Measurements from ENCODE around the gene NOTCH1.

NOTCH1 gene

DNA sequence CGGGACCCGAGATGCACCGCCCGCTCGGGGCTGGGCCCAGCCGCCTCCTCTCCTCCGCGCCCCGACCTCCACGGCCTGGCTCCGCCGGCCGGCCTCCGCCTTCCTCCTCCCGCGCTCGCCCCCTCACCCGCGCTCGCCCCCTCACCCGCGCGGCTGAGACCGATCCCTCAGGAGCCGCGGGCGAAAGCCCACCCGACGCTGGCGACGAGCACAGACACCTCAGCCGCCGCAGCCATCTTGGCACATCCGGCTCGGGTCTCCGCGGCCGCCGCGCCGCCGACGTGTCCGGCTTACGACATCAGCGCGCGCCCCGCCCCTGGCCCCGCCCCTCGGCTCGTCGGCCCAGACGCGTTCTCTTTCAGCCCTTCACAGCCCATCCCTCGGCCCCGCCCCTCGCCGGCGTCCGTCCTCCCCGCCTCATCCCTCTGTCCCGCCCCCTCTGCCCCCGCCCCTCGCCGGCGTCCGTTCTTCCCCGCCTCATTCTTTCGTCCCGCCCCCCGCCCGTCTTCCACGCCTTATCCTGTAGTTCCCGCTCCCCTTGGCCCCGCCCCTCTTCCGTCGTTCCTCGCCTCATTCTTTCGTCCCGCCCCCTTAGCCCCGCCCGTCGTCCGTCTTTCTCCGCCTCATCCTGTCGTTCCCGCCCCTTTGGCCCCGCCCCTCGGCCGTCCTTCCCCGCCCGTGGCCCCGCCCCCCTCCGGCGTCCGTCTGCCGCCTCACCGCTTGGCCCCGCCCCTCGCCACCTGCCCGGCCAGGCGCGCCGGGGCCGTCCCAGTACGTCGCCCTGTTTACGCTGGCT is 62.9 kb downstream of the NOTCH1 start, which contains the start of gene SEC16A:
Gene SEC16A (minus strand): TSS at position 248 of the 796 bp plus-strand sequence. CDS start 5,425 bp downstream, outside the sequence.
- DNase-seq: peak; percentile 73

DNA sequence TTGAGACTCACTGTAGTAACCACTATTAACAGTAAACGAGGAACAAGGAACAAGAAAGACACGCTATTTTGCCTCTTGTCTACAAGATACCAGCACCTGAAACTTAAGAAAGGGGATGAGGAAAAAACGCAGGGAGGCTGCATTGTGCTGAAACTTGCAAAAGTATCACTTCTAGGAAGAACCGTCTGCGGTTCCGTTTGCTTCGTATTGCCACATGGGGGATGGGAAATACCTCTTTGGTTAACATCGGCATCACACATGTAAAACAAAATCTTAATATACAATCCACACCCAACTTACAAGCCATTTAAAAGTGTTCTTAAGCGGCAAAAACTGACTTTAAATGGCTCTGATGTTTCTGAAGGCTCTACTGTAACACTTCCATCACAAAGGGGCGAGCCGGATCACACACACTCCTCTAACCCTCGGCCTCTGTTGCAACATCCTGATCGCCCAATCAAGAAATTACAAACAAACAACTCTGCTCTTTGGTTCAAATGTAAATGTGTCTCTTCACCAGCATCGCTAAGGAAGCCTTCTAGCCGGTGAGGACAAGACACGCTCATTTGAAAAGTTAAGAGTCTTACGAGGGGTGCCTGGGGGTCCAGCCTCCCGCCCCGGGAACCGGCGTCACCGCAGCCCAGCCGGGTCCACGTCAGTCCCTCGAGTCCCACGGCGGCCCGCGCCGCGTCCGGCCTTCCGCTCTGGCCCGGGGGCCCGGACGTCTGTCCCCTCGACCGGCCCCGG is 63.6 kb downstream of the NOTCH1 start:
- no peak for DNase-seq

DNA sequence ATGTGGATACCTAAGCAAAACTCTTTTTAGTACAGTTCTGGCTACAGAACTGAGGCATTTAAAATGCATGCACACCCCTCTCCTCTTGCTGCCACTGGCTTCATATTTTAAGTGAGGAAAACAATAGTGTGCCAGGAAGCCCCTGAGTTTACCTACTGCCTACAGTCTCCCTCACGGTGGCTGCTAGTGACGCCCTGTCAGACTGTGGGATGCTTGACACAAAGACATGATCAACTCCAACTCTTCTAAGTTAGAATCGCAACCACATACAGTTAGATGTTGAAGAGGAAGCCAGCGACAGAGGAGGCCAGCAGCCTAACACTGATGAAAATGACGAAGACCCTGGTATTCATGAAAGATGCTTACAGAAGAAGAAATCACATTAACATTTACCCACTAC is 64.3 kb downstream of the NOTCH1 start:
- DNase-seq: no peak

DNA sequence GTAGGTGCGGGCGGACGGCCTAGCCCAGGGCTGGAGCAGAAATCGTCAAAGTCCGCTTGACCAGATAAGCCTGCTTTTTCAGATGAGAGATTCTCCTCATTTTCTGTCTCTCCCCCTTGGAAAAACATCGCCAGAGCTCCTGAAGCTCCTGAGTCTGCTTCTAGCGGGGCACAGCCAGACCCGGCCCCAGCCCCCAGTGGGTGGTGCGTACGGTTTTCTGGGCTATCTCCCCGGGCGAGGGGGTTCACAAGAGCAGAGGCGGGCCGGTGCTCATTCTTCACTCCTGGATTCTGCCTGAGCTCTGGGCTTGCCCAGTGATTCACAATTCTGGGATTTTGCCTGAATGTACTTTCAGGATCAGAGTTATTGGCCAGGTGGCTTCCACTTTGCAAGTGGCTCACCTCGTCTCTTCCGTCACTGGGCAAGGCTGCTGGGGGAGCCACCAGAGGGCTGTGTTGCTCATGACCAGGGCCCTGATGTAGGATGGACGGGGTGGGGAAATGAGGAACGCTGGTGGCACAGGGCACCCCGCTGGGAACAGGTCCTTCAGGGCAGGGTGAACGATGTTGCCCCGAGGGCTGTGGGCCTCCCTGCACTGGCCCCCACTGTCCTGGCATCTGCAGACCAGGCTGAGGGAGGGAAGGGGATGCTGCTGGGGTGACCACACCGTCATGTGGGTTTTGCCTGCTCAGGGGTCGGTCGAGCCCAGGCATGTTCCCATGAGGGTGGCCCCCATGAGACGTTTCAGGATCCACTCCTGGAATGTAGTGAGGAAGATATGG is 69.3 kb downstream of the NOTCH1 start:
- no peak for DNase-seq

DNA sequence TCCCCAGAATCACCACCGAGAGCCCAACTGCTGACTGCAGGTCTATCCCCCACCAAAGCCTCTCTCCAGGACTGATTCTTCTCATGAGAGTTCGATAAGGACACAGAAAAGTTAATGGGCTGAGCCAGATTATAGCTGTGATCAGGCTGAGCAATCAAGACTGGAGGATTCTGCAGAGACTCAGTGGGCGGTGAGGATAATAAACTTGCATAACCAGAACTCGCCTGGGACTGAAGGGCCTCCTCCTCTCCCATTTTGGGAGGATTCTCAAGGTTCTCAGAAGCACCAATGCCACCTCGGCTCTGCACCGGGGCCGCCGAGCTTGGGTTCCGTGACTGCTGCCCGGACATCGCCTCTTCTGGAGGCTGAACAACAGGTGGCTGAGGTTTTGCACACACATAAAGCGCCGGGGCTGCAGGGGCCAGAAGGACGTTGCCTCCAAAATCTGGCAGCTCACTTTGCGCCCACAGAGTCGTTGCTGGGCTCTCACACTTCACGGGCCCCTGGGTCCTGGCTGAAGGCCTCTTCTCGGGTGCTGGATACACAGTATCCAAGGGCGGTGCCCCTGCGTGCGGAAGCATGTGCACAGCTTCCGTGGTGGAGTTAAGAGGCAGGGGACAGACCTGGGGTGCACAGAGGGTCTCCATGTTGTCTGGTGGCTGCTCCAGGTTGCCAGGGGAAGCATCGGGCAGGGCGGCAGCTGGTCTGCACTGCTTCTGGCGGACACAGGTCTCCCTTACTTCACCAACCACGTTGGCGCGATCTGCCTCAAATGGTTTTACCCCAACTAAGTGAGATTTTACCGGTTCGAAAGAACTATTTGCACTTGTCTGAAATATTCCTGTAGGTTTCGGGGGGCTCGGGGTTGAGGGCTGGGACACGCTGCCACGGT is 70.6 kb downstream of the NOTCH1 start:
- DNase-seq: no peak

DNA sequence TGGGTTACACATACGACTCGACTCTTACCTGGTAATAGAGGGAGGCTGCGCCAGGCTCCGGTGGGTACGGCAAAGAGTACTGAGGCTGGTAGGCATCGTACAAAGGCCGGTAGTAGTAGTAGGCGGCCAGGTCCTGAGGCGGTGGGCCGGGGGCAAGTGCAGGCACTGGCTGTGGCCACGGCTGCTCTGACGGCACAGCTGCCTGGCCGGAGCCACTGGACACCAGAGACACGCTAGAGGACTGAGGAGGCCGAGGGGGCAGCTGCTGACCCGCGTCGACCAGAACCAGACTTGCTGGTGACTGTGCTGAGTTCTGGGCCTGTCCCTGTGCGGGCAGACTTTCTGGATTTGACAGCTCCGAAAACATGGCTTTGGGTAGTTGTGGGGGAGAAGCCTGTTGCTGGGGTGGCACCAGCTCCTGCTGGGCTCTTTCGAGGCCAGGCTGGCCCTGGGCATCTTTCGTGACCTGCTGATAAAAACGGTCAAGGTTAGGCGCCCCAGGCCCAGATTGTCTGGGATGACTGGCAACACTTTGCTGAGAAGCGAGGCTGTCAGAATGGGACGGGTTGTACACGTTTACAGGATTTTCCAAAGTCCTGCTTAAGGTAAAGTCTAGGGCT is 71.7 kb downstream of the NOTCH1 start:
- no peak for DNase-seq

DNA sequence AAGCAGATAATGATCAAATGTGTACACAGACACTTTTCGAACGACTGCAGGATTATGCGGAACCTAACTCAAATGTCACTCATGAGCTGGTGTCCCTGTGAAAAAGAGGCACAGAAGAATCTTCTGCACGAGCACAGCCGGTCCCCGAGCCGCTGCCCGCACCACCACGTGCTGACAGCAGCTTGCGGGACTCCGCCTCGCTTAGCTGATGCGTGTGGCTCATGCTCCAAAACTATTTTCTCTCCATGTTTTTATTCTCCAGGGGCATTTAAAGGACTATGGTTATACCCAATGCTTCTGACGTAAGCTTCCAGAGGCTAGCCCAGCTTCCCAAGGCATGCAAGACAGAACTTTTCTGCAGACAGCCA is 72.5 kb downstream of the NOTCH1 start:
- no peak for DNase-seq

DNA sequence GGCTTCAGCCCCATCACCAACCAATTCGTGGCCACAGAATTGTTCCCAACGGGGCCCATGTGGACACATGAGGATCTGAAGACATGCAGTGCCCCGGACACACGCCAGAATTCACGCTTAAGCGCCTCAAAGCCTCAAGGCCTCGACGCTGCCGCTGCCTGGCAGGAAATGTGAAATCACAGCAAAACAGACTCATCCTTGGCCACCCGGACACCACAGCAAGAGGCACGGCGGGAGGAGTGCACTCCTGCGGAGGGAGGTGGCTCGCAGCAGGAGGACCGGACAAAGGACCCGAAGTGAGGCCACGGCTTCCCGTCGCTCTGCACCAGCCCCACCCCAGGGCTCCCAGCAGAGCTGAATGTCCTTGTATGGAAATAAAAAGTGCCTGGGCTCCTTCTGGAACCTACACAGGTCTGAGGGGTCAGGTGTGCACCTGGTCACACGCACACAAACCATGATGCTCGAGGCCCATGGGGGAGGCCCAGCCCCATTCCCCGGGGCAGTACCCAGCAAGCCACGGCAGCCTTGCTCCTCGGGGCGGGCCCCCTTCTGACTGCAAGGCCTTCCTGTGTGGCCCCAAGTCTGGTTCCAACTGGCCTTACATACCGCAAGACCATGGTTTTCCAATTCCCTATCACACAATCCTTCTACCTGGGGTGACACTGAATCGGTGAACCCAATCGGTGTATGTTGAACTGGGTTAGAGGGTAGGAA is 73.1 kb downstream of the NOTCH1 start:
- DNase-seq: no peak

DNA sequence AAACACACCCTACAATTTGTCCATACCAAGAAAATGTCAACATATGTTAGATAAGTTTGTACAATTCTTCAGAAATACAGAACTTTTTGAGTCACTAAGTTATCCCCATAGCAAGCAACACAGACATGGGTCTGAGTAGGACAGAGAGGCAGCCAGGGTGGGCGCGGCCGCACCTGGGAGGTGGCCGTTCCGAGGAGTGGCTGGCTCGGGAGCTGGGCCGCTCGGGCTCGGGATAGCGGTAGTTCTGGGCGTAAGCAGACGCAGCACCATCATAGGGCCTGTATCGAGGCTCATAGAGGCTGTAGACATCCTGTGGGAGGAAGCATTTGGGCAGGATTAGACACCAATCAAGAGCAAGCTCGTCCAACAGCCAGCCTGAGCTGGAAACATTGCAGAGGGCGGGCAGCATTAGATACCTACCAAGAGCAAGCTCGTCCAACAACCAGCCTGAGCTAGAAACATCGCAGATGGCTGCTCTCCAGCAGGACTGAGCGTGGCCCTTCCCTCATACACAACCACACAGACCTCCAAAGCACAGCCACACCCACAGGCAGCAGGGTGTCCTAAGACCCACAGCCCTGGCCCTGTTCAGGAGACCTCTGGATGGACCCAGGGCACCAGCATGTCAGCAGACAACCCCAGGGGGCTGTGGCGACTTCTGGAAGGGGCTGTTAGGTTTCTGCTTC is 73.9 kb downstream of the NOTCH1 start:
- no peak for DNase-seq

DNA sequence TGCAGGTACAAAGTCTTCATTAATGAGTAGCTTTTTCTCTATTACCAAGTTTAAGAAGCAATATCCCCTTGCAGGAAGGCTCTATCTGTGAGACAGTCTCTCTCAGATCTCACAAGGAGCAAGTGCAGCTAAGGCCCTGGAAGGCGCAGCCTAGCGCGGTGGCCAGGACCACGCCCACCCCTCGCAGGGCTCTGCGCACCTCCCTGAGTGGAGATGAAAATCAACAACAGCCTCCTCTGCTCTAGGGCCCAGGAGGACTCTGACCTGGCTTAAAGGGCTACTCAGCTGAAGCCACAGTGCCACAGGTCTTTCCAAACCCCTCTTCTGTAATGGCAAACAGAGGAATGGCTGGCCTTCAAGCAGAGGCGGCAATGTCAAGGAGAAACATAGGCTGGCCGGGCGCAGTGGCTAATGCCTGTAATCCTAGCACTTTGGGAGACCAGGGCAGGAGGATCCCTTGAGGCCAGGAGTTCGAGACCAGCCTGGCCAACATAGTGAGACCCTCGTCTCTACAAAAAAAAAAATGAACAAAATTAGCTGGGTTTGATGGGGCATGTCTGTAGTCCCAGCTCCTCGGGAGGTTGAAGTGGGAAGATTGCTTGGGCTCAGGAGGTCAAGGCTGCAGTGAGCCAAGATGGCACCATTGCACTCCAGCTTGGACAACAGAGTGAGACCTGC is 74.9 kb downstream of the NOTCH1 start:
- no peak for DNase-seq

DNA sequence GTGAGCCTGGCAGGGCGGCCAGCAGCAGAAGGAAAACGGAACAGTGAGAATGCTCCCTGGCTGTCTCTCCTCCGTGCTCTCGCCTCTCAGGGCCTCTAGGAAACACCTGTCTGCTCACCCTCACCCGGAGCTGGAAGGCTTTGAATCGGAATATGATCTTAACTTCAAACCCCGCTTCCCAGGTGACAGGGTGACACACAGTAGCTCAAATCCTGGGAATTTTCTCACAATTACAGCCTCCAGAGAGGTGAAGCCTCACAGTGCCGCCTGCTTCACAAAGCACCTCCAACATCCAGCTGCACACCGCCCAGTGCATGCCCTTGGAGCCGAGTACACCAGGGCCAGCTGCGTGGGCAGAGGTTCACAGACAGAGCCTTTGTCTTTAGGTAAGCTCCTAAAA is 75.5 kb downstream of the NOTCH1 start:
- no peak for DNase-seq

DNA sequence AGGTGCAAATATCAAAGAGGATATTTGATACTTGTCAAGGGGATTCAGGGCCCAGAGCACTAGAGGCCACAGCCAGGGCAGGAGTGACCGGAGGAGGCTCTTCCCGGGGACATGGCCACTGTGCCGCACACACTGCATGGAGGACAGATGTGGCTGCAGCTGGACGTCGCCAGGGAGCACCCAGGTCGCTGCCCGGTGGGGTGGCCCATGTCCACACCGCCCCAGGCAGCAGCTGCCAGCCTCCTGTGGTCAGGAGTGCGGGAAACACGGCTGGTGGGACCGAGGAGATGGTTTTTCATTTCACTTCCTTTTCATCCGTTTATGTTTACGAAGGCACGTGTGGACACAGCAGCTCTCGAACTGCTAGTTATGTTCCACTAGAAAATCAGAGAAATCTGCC is 78.1 kb downstream of the NOTCH1 start:
- no peak for DNase-seq

DNA sequence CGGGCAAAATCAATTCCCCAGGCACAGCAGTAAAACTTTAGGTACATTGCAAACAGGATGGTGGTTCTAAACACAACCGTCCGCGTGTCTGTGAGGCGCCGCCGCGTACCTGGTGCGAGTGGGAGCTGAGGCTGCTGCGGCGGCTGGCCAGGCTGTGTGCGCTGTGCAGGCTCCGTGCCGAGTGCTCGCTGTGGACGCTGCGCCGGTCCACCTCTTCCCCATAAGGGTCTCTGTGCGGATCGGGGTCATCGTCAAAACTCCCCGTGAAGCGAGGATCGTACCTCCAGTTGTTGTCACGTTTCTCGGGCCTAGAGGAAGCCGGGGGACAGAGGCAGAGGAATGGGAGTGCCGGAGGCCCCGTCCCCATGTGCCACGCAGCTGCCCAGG is 79.7 kb downstream of the NOTCH1 start:
- DNase-seq: no peak

DNA sequence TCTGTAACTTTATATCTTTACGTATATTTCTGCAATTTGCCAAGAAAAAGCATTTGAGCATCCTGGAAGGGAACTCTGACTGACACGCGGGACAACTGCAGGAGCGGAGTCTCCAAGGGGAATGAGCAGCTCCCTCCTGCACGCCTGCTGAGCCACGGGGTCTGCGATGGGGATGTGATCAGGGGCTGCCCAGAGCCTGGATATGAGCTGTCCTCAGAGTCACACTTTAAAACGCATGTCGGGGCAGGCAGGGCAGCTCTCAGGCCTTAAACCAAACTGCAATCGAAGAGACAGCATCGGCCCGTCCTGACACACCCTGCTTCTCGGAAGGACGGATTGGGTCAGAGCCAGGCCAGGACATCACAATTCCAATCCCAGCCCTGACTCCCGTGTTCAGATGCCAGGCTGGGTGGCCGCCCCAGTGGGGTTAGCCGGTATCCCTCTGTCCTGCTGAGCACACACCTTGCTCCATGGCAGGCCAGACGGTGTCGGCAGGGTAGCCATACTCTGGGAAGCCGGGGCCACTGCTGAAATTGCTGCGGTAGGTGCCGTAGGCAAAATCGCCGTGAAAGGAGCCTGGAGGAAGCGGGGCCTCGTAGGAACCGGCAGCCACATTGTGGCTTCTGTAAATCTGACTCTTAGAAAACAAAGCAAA is 80.2 kb downstream of the NOTCH1 start:
- no peak for DNase-seq

DNA sequence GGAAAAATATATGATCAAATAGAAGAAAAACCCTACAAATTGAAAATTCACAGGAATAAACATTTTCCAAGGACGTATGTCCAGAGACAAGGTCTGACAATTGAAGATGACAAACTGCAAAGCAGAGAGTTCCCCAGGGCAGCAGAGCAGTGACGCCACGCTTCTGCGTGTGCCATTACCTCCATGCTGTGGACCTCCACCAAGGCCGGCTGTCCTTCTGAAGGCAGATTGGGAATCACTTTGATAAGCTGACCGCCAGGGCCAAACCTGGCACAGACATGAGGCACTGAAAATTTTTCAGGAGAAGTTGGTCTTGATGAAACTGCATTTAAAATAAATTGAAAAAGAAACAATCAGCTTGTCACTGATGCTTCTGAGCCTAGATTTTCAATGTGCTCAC is 81.6 kb downstream of the NOTCH1 start:
- DNase-seq: no peak

DNA sequence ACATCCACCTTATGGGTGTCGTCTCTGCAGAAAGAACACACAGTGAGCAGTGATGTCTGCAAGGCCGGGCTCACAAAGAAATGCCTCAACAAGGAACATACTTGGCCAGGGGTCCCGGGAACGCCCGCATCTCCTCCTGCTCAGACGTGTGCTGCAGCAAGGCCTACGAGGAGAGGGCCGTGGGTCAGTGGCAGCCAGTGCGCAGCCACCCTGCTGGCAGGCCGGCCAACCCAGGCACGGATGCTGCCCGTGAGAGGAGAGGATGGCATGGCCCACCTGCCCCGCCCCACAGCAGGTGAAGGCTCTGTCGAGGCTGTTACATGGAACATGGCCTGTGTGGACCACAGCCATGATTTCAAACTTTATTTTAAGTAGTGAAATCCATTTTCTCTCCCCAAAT is 82.3 kb downstream of the NOTCH1 start:
- no peak for DNase-seq

DNA sequence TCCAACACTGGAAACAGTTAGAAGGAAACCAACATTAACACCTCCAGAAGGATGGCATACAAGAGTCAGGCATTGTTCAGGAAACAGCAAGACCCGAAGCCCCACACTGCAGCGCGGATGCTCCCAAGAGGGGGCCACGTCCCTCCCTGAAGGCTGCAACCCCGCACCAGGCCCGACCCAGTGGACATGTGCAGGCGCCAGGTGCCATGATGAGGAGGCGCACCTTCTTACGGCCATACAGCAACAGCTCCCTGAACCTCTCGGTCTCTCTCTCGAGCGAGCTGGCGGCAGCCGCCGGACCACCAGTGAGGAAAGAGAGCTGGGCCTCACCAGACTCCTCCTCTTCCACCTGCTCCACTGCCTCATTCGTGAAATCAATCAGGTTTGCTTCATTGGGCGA is 83.2 kb downstream of the NOTCH1 start:
- DNase-seq: no peak

DNA sequence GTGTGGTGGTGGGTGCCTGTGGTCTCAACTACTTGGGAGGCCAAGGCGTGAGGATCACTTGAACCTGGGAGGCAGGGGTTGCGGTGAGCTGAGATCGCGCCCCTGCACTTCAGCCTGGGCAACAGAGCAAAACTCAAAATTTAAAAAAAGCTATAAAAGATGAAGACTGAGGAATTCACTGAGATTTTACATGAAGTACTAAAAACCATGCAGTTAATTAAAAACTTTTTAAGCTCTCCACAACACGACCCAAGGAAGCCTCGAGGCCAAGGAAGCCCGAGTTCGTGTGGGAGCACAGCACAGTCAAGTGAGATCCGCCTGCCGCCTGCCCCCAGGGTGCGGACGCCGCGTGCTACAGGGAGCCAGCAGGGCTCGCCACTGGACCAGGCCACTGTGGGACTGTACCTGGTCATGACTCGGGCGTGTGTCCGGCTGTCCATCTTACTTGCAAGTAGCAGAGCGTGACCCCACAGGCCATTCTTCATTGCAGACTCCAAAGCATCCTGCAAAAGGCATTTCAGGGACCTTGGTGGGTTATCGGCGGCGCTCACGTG is 85.0 kb downstream of the NOTCH1 start:
- DNase-seq: no peak

DNA sequence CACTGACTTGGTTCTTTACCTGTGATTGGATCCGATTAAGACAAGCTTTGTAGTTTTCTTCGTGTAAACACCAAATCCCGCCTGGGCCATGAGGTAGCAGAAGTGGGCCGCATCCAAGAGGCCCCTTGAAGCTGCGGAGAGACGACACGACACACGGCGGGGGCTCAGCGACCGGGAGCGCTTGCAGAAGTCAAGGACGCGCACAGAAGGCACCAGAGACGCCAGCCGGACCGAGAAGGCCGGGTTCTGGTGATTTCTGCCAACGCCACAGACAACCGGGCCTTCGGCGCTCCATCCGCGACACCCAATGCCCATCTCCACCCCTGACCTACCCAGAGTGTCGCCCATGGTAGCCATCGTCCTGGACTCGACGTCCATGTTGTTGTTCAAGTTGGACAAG is 86.4 kb downstream of the NOTCH1 start:
- no peak for DNase-seq

All from NCI-H446 treated with DMSO at 0.1 percent for 48 hours (cell line).